Fibroblast of peridontal ligament (primary cell): ENCODE results near the gene RTN3.
A peak's percentile ranks its signal among the peaks of the same experiment; 100 is the strongest.

Experiments used
- DNase-seq: peaks from one replicate; pipeline ENCODE4 v3.0.0-alpha.2; 2010; ENCODE audit errors: extremely low read depth

Gene RTN3

DNA sequence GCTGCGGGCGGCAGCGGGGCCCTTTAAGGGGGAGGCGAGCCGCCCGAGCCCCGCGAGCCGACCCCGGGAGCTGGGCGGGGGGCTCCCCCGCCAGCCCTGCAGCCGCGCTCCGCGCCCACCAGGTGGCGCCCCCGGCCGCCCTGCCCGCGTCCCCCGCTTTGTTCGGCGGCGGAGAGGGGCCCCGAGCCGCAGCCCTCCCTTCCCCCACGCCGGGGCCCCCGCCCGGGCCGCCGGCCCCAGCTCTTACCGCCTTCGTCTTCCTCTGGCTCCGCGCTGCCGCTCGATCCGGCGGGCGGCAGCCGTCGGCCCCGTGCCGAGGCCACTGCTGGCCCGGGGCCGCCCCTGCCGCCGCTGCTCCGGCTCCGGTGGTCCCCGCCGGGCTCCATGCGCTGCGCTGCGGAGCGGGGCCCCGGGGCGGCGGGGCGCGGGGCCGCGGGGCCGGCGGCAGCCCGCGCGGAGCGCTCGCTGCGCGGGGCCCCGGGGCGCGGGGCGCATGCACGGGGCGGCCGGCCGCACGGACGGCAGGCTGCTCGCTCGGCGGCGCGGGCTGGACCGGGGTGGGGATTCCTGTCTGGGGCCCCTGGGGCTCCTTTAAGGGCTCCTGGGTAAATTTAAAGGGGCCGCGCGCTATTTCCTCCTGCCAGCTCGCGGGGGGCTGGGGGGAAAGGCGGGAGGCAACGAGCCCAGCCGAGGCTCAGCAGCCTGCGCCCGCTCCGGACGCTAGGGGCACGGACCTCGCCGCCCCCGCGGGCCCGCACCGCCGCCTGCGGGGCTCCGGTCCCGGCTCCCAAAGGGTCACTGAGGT is 87.1 kb downstream of the RTN3 start, which contains the start of gene ZFTA:
TSS of gene ZFTA (minus strand) at position 539 of the 805 bp plus-strand sequence. CDS start at position 386, 153 bp downstream.
- peak; percentile 51 for DNase-seq

GRCh38 chr11:63769042-63769713 is 87.9 kb downstream of the RTN3 start:
- peak; percentile 23 for DNase-seq

- DNase-seq: no peak
Observed at GRCh38 chr11:63769714-63770455, 88.6 kb downstream of the RTN3 start.

DNA sequence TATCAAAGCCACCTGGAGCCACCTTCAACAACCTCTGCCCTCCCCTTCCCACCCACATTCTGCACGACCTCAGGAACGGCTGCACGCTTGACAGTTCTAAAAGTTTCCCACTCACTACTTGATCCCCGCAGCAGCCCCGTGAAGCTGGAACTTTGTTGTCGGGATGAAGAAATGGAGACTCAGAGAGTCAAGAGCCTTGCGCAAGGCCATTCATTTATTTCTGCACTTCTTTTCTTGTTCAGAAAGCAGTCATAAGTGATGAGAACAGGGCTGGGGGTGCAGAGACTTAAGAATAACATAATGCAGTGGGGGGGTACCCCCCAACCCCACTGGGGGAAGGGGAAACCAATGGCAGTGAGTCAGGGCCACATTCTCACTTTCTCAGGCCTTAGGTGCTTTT is 89.5 kb downstream of the RTN3 start:
- DNase-seq: no peak

- peak; percentile 12 for DNase-seq
Observed at GRCh38 chr11:63771741-63772318, 90.5 kb downstream of the RTN3 start.

- no peak for DNase-seq
Observed at GRCh38 chr11:63775191-63775590, 93.9 kb downstream of the RTN3 start.

GRCh38 chr11:63779039-63779438 is 97.7 kb downstream of the RTN3 start:
- DNase-seq: peak; percentile 24

GRCh38 chr11:63782749-63783148 is 101.4 kb downstream of the RTN3 start:
- DNase-seq: no peak

DNA sequence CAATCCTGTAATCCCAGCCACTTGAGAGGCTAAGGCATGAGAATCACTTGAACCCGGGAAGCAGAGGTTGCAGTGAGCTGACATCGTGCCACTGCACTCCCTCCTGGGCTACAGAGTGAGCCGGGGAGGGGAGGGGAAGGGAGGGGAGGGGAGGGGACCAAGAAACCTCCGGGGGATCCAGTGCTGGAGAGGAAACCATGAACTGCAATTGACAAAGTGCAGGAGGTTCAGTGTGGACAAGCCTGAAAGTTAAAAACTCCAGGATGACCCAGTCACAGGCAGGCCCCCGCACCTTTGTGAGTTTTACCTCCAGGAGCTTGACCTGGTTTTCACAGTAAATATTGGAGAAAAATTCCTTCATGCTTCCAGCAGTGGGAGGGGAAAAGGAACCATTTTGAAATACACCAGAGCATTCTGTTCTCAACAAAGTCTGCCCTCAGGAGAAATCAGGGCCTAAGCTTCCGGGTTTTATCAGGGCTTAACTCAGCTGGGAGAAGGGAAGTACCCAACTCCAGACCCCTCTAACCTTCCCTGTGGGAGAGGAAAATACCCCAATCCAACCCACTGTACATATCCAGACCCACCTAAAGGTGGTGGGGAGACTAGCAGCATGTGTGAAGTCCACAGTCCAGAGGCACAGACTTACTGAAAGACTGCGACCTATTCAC is 102.8 kb downstream of the RTN3 start:
- DNase-seq: no peak

- no peak for DNase-seq
Observed at GRCh38 chr11:63785823-63786222, 104.5 kb downstream of the RTN3 start.

GRCh38 chr11:63791495-63792167 is 110.3 kb downstream of the RTN3 start:
- no peak for DNase-seq

DNA sequence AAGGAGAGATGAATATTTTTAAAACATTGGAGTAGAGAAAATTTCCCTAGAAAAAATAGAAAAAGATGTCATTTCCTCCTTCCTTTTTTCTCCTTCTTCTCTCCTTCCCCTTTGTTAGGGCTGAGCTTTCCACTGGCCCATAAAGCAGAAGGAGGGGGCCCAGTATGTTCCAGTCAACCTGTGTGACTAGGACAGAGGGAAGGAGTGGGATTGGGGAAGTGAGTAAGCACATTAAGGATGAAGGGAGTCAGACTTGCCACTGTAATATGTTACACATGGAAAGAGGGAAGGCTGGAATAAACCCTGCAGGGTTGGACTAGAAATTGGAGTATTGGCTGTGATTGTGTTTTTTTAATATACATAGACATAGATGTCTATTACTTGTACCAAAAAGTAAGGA is 111.9 kb downstream of the RTN3 start:
- no peak for DNase-seq

GRCh38 chr11:63795066-63795465 is 113.8 kb downstream of the RTN3 start:
- no peak for DNase-seq

GRCh38 chr11:63800921-63801320 is 119.6 kb downstream of the RTN3 start:
- no peak for DNase-seq

DNA sequence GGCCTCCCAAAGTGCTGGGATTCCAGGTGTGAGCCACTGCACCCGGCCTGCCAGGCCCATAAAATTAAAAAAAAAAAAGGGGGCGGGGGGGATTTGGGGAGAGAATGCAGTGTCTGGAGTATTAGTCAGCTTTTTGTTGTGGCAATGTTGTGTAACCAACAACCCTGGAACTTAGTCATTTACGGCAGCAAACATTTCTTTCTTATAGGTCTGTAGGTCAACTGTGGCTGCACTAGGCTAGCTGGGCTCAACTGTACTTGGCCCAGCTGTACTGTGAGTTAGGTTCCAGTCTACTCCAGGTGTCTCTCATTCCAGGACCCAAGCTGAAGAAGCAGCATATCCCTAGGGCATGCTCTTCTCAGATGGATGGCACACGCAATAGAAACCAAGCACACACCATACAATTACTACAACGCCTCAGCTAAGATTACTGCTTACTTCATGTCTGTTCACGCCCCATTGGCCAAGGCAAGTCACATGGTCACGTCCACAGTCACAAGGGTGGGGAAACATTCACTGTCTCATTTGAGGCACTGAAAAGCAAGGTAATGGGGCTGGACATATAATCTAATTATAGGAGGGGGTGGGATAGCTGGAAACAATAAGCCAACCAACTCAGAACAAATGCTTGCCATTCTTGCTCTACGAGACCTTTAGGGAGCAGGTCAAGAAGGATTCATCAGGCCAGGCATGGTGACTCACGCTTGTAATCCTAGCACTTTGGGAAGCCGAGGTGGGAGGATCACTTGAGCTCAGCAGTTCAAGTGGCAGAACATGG is 121.5 kb downstream of the RTN3 start:
- DNase-seq: peak; percentile 54

- DNase-seq: no peak
Observed at GRCh38 chr11:63804259-63804658, 123.0 kb downstream of the RTN3 start.

DNA sequence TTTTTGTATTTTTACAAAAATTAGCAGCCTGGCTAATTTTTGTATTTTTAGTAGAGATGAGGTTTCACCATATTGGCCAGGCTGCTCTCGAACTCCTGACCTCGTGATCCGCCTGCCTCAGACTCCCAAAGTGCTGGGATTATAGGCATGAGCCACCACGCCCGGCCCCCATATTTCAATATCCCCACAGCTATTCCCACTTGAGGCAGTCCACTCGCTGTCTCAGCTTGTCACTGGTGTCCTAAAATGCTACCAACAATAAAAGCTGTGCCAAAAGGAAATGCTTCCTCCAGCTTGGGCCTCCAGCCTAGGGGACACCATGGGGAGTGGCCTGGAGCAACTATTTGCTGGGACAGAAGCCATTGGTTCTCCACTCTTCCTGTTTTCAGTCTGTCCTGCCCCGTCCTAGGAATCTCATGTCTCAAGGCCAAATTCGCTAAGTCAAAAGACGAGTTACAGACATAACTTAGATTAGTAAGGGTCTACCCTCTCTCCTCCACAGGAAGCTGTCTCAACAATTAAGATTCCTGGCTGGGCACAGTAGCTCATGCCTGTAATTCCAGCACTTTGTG is 124.6 kb downstream of the RTN3 start:
- DNase-seq: no peak
